ENCODE results near the gene PXDN.
A peak's percentile ranks its signal among the peaks of the same experiment; 100 is the strongest.
"Not testable (repeated sequence)": the region's sequence is repeated elsewhere in the genome, so short reads cannot be mapped to it uniquely, and the experiment has no call there.

The PXDN gene, protein sequence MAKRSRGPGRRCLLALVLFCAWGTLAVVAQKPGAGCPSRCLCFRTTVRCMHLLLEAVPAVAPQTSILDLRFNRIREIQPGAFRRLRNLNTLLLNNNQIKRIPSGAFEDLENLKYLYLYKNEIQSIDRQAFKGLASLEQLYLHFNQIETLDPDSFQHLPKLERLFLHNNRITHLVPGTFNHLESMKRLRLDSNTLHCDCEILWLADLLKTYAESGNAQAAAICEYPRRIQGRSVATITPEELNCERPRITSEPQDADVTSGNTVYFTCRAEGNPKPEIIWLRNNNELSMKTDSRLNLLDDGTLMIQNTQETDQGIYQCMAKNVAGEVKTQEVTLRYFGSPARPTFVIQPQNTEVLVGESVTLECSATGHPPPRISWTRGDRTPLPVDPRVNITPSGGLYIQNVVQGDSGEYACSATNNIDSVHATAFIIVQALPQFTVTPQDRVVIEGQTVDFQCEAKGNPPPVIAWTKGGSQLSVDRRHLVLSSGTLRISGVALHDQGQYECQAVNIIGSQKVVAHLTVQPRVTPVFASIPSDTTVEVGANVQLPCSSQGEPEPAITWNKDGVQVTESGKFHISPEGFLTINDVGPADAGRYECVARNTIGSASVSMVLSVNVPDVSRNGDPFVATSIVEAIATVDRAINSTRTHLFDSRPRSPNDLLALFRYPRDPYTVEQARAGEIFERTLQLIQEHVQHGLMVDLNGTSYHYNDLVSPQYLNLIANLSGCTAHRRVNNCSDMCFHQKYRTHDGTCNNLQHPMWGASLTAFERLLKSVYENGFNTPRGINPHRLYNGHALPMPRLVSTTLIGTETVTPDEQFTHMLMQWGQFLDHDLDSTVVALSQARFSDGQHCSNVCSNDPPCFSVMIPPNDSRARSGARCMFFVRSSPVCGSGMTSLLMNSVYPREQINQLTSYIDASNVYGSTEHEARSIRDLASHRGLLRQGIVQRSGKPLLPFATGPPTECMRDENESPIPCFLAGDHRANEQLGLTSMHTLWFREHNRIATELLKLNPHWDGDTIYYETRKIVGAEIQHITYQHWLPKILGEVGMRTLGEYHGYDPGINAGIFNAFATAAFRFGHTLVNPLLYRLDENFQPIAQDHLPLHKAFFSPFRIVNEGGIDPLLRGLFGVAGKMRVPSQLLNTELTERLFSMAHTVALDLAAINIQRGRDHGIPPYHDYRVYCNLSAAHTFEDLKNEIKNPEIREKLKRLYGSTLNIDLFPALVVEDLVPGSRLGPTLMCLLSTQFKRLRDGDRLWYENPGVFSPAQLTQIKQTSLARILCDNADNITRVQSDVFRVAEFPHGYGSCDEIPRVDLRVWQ (N-terminal part only)

GRCh38 chr2:1744446-1745170, at the start of gene PXDN:
Gene PXDN (minus strand): TSS chr2:1744515. CDS start chr2:1744455, 60 bp downstream.
- peak; percentile 84 for DNase-seq (ENCODE audit: low read depth, low spot score)

- no peak for DNase-seq (ENCODE audit: low read depth, low spot score)
These were observed 49.6 kb upstream of the PXDN start for GRCh38 chr2:1793868-1794445.

DNA sequence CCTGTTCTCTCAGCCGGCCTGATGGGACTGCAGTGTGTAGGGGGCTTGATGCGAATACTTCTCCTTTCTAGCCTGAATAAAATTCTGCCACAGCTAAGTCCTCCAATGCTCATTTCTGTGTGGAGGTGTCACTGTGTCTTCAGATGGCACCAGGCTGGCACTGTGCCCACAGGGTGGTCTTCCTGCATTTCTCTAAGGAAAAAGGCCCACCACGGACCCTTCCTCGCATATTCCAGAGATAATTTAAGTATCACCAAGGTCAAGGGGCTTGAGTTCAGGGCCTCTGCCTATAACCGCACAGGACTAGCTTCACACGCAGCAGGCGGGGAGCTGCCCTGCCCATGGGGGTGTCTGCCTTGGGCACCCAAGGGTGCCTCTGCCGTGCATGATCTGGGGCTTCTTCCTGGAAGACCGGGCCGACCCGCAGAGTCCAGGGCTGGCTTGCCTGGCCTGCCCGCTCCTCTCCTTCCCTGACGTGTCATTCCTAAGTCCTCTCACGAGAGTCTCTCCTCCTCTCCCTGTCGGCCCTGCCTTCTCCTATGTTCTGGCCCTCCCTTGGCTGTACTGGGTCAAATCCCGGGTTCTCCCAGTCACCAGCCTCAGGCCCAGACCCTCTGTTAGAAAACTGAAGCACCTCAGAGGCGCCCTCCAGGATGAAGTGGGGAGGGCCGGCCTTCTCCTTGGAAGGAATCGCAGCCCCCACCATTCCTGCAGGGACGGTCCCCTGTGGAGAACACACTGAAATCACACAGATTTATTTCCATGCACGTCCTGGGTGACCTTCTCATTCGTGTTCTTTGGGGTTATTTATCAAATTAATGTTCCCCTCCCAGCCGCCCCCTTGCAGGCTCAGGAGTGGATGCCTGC, 48.9 kb upstream of the PXDN start:
- no peak for DNase-seq (ENCODE audit: low read depth, low spot score)

GRCh38 chr2:1791685-1792435, 47.5 kb upstream of the PXDN start:
- peak; percentile 68 for DNase-seq (ENCODE audit: low read depth, low spot score)

GRCh38 chr2:1791006-1791605, 46.8 kb upstream of the PXDN start:
- DNase-seq (ENCODE audit: low read depth, low spot score): no peak

DNA sequence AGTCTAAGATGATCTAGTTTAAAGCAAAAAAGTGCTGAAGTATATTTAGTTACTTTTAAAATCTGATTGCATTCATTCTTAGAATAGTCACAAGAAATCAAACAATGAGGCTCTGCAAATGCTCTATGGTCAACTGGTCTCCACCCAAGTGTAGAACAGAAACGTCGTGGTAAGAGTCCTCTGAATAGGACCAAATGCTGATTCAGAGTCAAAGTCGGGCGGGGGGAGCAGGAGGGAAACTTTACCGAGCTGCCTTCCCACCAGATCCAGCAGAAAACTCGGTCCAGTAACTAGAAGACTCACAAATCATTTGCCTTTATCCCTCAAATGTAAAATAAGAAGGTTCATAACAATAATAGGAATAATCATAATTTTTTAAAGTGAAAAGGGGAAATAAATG, 46.2 kb upstream of the PXDN start:
- DNase-seq (ENCODE audit: low read depth, low spot score): no peak

GRCh38 chr2:1789610-1790009, 45.3 kb upstream of the PXDN start:
- no peak for DNase-seq (ENCODE audit: low read depth, low spot score)

DNA sequence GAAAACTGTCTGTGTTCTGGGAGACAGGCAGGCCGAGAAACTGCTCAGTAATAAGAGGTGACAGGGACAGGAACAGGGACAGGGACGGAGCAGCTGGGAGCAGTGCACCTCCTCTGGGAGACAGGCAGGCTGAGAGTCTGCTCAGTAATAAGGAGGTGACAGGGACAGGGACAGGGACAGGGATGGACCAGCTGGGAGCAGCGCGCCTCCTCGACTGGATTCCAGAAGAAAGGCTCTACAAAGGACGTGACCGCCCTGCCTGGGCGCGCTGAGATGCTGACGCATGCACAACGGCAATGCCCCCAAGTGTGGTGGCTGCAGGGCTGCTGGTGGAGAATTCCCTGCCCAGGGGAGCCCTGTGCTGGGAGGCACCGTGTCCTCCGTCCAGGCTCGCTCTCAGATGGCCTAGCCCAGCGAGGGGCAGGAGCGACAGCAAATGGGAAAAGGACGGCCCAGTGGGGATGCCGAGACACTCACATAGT, 44.2 kb upstream of the PXDN start:
- DNase-seq (ENCODE audit: low read depth, low spot score): no peak

GRCh38 chr2:1787755-1788477, 43.6 kb upstream of the PXDN start:
- no peak for DNase-seq (ENCODE audit: low read depth, low spot score)

- no peak for DNase-seq (ENCODE audit: low read depth, low spot score)
These were observed 40.8 kb upstream of the PXDN start for GRCh38 chr2:1784986-1785617.

- DNase-seq (ENCODE audit: low read depth, low spot score): no peak
These were observed 39.8 kb upstream of the PXDN start for GRCh38 chr2:1784087-1784486.

GRCh38 chr2:1782514-1782913, 38.2 kb upstream of the PXDN start:
- DNase-seq (ENCODE audit: low read depth, low spot score): no peak

- peak; percentile 29 for DNase-seq (ENCODE audit: low read depth, low spot score)
These were observed 37.2 kb upstream of the PXDN start for GRCh38 chr2:1781291-1782080.

DNA sequence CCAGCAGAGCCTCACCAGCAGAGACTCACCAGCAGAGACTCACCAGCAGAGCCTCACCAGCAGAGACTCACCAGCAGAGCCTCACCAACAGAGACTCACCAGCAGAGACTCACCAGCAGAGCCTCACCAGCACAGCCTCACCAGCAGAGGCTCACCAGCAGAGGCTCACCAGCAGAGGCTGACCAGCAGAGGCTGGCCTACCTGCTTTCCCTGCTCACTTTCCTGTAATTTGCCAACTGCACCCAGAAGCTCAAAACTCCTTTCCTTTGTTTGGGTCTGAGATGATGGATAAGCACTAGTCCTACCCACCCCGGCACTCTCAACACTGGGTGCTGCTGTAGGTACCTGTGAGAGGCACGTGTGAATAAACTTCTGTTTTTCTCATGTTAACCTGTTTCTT, 36.4 kb upstream of the PXDN start:
- no peak for DNase-seq (ENCODE audit: low read depth, low spot score)

GRCh38 chr2:1780054-1780453, 35.7 kb upstream of the PXDN start:
- not testable (repeated sequence) for DNase-seq (ENCODE audit: low read depth, low spot score)

DNA sequence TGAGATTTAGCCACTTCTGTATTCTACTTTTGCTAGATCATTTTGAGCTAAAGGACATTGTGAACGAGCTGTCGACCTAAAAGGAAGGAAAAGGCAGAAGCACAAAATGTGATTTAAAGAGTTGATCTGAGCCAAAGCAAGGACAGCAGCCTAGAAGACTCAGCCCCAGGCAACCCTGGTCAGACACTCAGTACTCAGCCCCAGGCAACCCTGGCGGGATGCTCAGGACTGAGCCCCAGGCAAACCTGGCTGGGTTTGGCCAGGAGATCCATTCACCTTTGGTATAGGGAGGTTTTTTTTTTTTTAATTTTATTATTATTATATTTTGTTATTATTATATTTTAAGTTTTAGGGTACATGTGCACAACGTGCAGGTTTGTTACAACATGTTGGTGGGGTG, 34.3 kb upstream of the PXDN start:
- DNase-seq (ENCODE audit: low read depth, low spot score): no peak

GRCh38 chr2:1777781-1778180, 33.5 kb upstream of the PXDN start:
- DNase-seq (ENCODE audit: low read depth, low spot score): no peak

Measured in astrocyte of the hippocampus (primary cell).